IMR-90 (cell line): ENCODE data around the gene EML4. TPM values are rescaled to one million over a fixed set of nuclear protein-coding genes. Genes with fewer than 3 reads are reported as not detected.

Source experiments
- ATAC-seq: fragments of 200-7000 bp; cut with Tn5 transposase; 2 replicates; pipeline ENCODE4 v1.9.1; 2020; ENCODE audit warnings: low read depth, mild to moderate bottlenecking, moderate library complexity
- BruUV-seq: library from RNA; stranded (reverse); fragments of 400-500 nt; replicated peaks from 2 replicates; lab custom pipeline; 2021; lab: Mats Ljungman, UMichigan
- CTCF ChIA-PET: fragments of 300-600 bp; formaldehyde crosslinking; extraction: SDS; loops from one replicate; lab custom pipeline; 2021; ENCODE audit warnings: antibody characterized with exemption; lab: Yijun Ruan, JAX
- POLR2A ChIA-PET: fragments of 300-600 bp; sonication (Branson Sonifier 250); formaldehyde crosslinking; loops from one replicate; lab custom pipeline; 2022; ENCODE audit warnings: antibody characterized with exemption; ENCODE audit not compliant: unreplicated experiment; lab: Charles Lee
- DNase-seq: peaks from one replicate; pipeline ENCODE4 v3.0.0; 2013
- H2AFZ ChIP-seq: replicated peaks from 2 replicates; pipeline ENCODE3; 2013; ENCODE audit warnings: low read length, mild to moderate bottlenecking; ENCODE audit not compliant: poor library complexity
- H2AK5ac ChIP-seq: 2 replicates; pipeline ENCODE4 v1.6.1; 2013; ENCODE audit warnings: low read depth, low read length, inconsistent platforms
- H2AK9ac ChIP-seq: replicated peaks from 2 replicates; pipeline ENCODE3; 2013; ENCODE audit warnings: mild to moderate bottlenecking, low read depth, low read length, moderate library complexity; ENCODE audit not compliant: poor library complexity
- H2BK120ac ChIP-seq: 2 replicates; pipeline ENCODE4 v1.6.1; 2013; ENCODE audit warnings: low read depth, low read length, inconsistent platforms
- H2BK15ac ChIP-seq: 3 replicates; pipeline ENCODE4 v1.6.1; 2013; ENCODE audit warnings: low read depth, low read length, inconsistent platforms
- H2BK20ac ChIP-seq: 2 replicates; pipeline ENCODE4 v1.6.1; 2013; ENCODE audit warnings: low read depth, mild to moderate bottlenecking, inconsistent platforms, low read length, moderate library complexity
- H2BK5ac ChIP-seq: 2 replicates; pipeline ENCODE4 v1.6.1; 2013; ENCODE audit warnings: mild to moderate bottlenecking, low read depth, low read length, inconsistent platforms; ENCODE audit not compliant: poor library complexity, severe bottlenecking
- H3K14ac ChIP-seq: replicated peaks from 2 replicates; pipeline ENCODE4 v1.6.1; 2013; ENCODE audit warnings: low read depth, low read length, inconsistent platforms
- H3K18ac ChIP-seq: 2 replicates; pipeline ENCODE4 v1.6.1; 2013; ENCODE audit warnings: low read depth, low read length, control low read depth
- H3K23ac ChIP-seq: 2 replicates; pipeline ENCODE4 v1.6.1; 2013; ENCODE audit warnings: low read depth, low read length, inconsistent platforms
- H3K27ac ChIP-seq: 2 replicates; pipeline ENCODE4 v1.5.1; 2013; ENCODE audit warnings: mild to moderate bottlenecking, control low read depth, low read length; ENCODE audit not compliant: insufficient read depth
- H3K27me3 ChIP-seq: 2 replicates; pipeline ENCODE4 v1.6.1; 2013; ENCODE audit warnings: low read length; ENCODE audit not compliant: control insufficient read depth, insufficient read depth
- H3K36me3 ChIP-seq: 2 replicates; pipeline ENCODE4 v1.6.1; 2013; ENCODE audit warnings: low read length, mixed read lengths; ENCODE audit not compliant: control insufficient read depth, insufficient read depth
- H3K4ac ChIP-seq: 2 replicates; pipeline ENCODE4 v1.6.1; 2013; ENCODE audit warnings: low read depth, low read length, inconsistent platforms
- H3K4me1 ChIP-seq: 2 replicates; pipeline ENCODE4 v1.6.1; 2013; ENCODE audit warnings: low read length, mixed read lengths; ENCODE audit not compliant: control insufficient read depth, insufficient read depth
- H3K4me2 ChIP-seq: 2 replicates; pipeline ENCODE4 v1.6.1; 2013; ENCODE audit warnings: low read depth, mild to moderate bottlenecking, control low read depth, low read length, moderate library complexity
- H3K4me3 ChIP-seq: 2 replicates; pipeline ENCODE4 v1.5.1; 2013; ENCODE audit warnings: low read depth, mild to moderate bottlenecking, control low read depth, low read length, moderate library complexity; ENCODE audit not compliant: insufficient read depth
- H3K56ac ChIP-seq: 2 replicates; pipeline ENCODE4 v1.6.1; 2013; ENCODE audit warnings: low read length, inconsistent platforms; ENCODE audit not compliant: insufficient read depth; ENCODE audit errors: extremely low read depth
- H3K79me1 ChIP-seq, 2 experiments: 2 replicates each; pipeline ENCODE4 v1.6.1; 2013; ENCODE audit warnings: low read length in 2 of 2, inconsistent platforms in 1 of 2, low read depth in 1 of 2
- H3K9ac ChIP-seq: 2 replicates; pipeline ENCODE4 v1.6.1; 2013; ENCODE audit warnings: low read depth, low read length, control low read depth
- H3K9me1 ChIP-seq: 2 replicates; pipeline ENCODE4 v1.6.1; 2013; ENCODE audit warnings: low read length, inconsistent platforms; ENCODE audit not compliant: insufficient read depth
- H3K9me3 ChIP-seq: 2 replicates; pipeline ENCODE4 v1.6.1; 2013; ENCODE audit warnings: low read length; ENCODE audit not compliant: control insufficient read depth, insufficient read depth
- H4K20me1 ChIP-seq: 2 replicates; pipeline ENCODE4 v1.6.1; 2013; ENCODE audit warnings: low read length, inconsistent platforms; ENCODE audit not compliant: insufficient read depth
- H4K5ac ChIP-seq: 2 replicates; pipeline ENCODE4 v1.6.1; 2013; ENCODE audit warnings: mild to moderate bottlenecking, low read depth, low read length, control low read depth
- H4K8ac ChIP-seq, 2 experiments: 2 replicates each; pipeline ENCODE4 v1.6.1; 2013; ENCODE audit warnings: low read depth in 2 of 2, low read length in 2 of 2, control low read depth in 1 of 2, inconsistent platforms in 1 of 2
- H4K91ac ChIP-seq: 2 replicates; pipeline ENCODE4 v1.6.1; 2013; ENCODE audit warnings: low read depth, low read length, inconsistent platforms; ENCODE audit not compliant: insufficient read depth
- BHLHE40 ChIP-seq: fragments of 150-350 bp; IDR thresholded peaks from 2 replicates; pipeline ENCODE4 v1.6.1; 2016; ENCODE audit warnings: mild to moderate bottlenecking, low read depth, low read length
- CHD1 ChIP-seq: IDR thresholded peaks from 2 replicates; pipeline ENCODE4 v1.6.1; 2012; ENCODE audit warnings: low read depth, low read length, improper control_type of control experiment
- CTCF ChIP-seq: conservative IDR thresholded peaks from 2 replicates; pipeline ENCODE4 v1.5.1; 2012; ENCODE audit warnings: mild to moderate bottlenecking, low read depth, low read length, improper control_type of control experiment
- FOS ChIP-seq: fragments of 150-350 bp; IDR thresholded peaks from 2 replicates; pipeline ENCODE4 v1.6.1; 2016; ENCODE audit warnings: low read depth, low read length
- MXI1 ChIP-seq: IDR thresholded peaks from 2 replicates; pipeline ENCODE4 v1.6.1; 2012; ENCODE audit warnings: low read depth, mild to moderate bottlenecking, low read length, moderate library complexity, borderline replicate concordance
- NFE2L2 ChIP-seq: fragments of 150-350 bp; IDR thresholded peaks from 2 replicates; pipeline ENCODE4 v1.6.1; 2016; ENCODE audit warnings: low read depth, mild to moderate bottlenecking, low read length
- RAD21 ChIP-seq: IDR thresholded peaks from 2 replicates; pipeline ENCODE4 v1.6.1; 2012; ENCODE audit warnings: low read length, improper control_type of control experiment
- RFX5 ChIP-seq: IDR thresholded peaks from 2 replicates; pipeline ENCODE4 v1.8.0; 2012; ENCODE audit warnings: low read depth, mild to moderate bottlenecking, low read length, moderate library complexity
- WGBS, 2 experiments: methylation state at CpG; one replicate each; pipeline versions ENCODE4 v1.1.5 to v1.1.7; 2013; ENCODE audit warnings: missing lambda C conversion rate in 2 of 2; ENCODE audit not compliant: insufficient read length in 1 of 2; ENCODE audit errors: extremely low coverage in 2 of 2; 5-methylcytosine and 5-hydroxymethylcytosine counted together
- dilution Hi-C: fragments of 300-500 bp; cut with HindIII; formaldehyde crosslinking; loops from one replicate; pipeline ENCODE4 v1.14.3; 2018; ENCODE audit warnings: low sequenced_read_pairs; ENCODE audit not compliant: unreplicated experiment
- in situ Hi-C: fragments of 300-500 bp; cut with MboI; formaldehyde crosslinking; loops from 3 replicates; pipeline ENCODE4 v1.14.3; 2019; ENCODE audit warnings: low sequenced_read_pairs, inconsistent platforms, mixed read lengths
- intact Hi-C: fragments of 100-400 bp; cut with micrococcal nuclease; formaldehyde crosslinking; loops from 2 replicates; pipeline ENCODE4 v1.10.0; 2022
- polyA plus RNA-seq, 3 experiments: library from polyadenylated mRNA; depleted of rRNA; stranded (reverse); fragments of >200 nt; gene quantifications; 2 replicates each; pipeline ENCODE4 v1.2.3, GENCODE V29; 2012; ENCODE audit warnings: low replicate concordance in 1 of 3
- total RNA-seq: library from RNA; depleted of rRNA; stranded (reverse); fragments of >200 nt; gene quantifications from 2 replicates; pipeline ENCODE4 v1.2.3, GENCODE V29; 2012
- TF ChIP-seq, protein P1 (sequence below): fragments of 150-350 bp; IDR thresholded peaks from 2 replicates; pipeline ENCODE4 v1.6.1; 2016; ENCODE audit warnings: low read depth, mild to moderate bottlenecking, low read length, moderate library complexity, borderline replicate concordance

EML4 gene
- total and polyA plus RNA-seq, 2 of the 4 experiments (the other 2 are of a cell fraction), result 29.7 to 73.7 TPM

DNA sequence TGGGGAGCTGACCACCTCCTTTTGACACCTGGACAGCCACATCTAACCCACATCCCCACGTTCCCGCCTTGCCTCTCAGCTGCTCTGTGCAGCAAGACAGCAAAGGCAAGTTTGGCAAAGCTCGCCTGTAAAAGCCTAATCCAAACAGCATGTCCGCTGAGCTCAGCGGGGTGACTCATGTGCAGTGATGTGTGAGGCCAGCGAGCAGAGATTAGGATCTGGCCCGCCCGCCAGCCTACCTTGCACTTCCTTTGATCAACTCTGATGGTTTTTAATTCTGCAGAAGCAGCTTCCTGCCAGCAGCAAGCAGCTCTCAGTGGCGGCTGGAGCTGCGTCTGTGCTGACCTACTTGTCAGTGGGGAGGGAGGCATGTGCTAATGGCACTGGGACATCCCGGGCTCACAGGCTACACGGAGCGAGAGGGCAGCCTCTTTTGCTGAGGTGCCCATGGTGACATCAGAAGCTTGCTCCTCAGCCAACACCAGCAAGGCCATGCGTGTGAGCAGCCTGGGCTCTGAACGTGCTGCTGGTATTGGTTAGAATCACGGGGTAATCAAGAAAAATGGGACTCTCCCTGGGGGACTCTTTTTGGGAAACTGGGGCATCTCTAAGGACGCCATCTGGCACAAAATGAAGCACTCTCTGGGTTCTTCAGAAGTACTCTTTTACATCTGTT is 36.0 kb upstream of the EML4 start (continued):
- no peak for TF ChIP-seq NFE2L2
- TF ChIP-seq RAD21, result 0 out of 2 replicates have a peak, but pooled peaks have one; percentile 2
- peak; percentile 90 for TF ChIP-seq FOS

DNA sequence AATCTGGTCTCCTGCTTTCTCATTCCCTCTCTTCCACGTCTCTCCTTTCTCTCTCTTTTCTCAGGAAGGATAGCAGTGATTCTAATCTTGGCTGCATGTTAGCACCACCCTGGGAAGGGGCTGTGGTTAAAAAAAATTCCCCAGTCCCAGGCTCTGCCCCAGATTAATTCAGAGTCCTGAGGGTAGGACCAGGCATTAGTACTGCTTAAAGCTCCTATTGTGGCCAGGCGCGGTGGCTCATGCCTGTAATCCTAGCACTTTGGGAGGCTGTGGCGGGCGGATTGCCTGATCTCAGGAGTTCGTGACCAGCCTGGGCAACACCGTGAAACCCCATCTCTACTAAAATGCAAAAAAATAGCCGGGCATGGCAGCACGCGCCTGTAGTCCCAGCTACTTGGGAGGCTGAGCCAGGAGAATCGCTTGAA is 35.4 kb upstream of the EML4 start:
- Histone ChIP-seq H3K14ac (0 out of 2 replicates have a peak overlapping the region, but pooled peaks have one; percentile 8), H2AK9ac (no peak overlapping the region), H4K5ac (no peak overlapping the region; the same call in 1 of the 2 replicates), H2AFZ (no peak overlapping the region), H3K36me3 (no peaks in the 10 kb centered on the region), H3K79me1 (no peaks in the 10 kb centered on the region), H2BK15ac (peak overlapping the region; percentile 78; the same call in 2 of the 3 replicates), H3K56ac (0 out of 2 replicates have a peak overlapping the region, but pooled peaks have one; percentile 5), H2AK5ac (peak overlapping the region; percentile 55; the same call in 1 of the 2 replicates), H3K9me3 (peaks cover 3% of the 10 kb centered on the region; the same call in 1 of the 2 replicates), H3K4ac (peak overlapping the region; percentile 7), H3K9me1 (peaks cover 12% of the 10 kb centered on the region), H4K8ac (peak overlapping the region; percentile 14 to 63; a peak in 1 of 4 replicates), H4K91ac (peak overlapping the region; percentile 8), H3K23ac (no peak overlapping the region), H3K9ac (no peak overlapping the region), H3K18ac (peak overlapping the region; percentile 47), H3K4me3 (no peak overlapping the region), H3K27ac (peak overlapping the region; percentile 65), H2BK120ac (peak overlapping the region; percentile 78), H3K4me1 (peaks cover 31% of the 10 kb centered on the region), H2BK20ac (peak overlapping the region; percentile 65), H3K4me2 (no peak overlapping the region), H4K20me1 (no peaks in the 10 kb centered on the region), H3K27me3 (no peaks in the 10 kb centered on the region), H2BK5ac (no peak overlapping the region)
- POLR2A ChIA-PET, result interaction anchor here (0.7 kb wide), 1 partner anchor 39 kb away, joined by 4 read pairs; no protein-coding TSS in a partner anchor
- in situ Hi-C loops (no loop called here), dilution Hi-C loops (no loop called here), intact Hi-C loops (loop anchor here (2.0 kb wide), 1 partner anchor 31 kb away; no protein-coding TSS in a partner anchor)
- ATAC-seq (no peak), DNase-seq (no peak)
- TF ChIP-seq MXI1 (no peak), NFE2L2 (no peak), CHD1 (no peak), CTCF (no peak), BHLHE40 (no peak), RAD21 (no peak), RFX5 (no peak)
- TF ChIP-seq, protein P1, sequence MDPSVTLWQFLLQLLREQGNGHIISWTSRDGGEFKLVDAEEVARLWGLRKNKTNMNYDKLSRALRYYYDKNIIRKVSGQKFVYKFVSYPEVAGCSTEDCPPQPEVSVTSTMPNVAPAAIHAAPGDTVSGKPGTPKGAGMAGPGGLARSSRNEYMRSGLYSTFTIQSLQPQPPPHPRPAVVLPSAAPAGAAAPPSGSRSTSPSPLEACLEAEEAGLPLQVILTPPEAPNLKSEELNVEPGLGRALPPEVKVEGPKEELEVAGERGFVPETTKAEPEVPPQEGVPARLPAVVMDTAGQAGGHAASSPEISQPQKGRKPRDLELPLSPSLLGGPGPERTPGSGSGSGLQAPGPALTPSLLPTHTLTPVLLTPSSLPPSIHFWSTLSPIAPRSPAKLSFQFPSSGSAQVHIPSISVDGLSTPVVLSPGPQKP, result no peak
- CTCF ChIA-PET, result no interaction called here
- 93% methylated on average over 3 of the region's 11 CpGs; no CpG with 5 or more reads in 1 of the 2 experiments for WGBS, 2 experiments
- no TSS peak for BruUV-seq
